ENCODE measurements around the gene SRSF1.

SRSF1 gene, protein sequence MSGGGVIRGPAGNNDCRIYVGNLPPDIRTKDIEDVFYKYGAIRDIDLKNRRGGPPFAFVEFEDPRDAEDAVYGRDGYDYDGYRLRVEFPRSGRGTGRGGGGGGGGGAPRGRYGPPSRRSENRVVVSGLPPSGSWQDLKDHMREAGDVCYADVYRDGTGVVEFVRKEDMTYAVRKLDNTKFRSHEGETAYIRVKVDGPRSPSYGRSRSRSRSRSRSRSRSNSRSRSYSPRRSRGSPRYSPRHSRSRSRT

DNA sequence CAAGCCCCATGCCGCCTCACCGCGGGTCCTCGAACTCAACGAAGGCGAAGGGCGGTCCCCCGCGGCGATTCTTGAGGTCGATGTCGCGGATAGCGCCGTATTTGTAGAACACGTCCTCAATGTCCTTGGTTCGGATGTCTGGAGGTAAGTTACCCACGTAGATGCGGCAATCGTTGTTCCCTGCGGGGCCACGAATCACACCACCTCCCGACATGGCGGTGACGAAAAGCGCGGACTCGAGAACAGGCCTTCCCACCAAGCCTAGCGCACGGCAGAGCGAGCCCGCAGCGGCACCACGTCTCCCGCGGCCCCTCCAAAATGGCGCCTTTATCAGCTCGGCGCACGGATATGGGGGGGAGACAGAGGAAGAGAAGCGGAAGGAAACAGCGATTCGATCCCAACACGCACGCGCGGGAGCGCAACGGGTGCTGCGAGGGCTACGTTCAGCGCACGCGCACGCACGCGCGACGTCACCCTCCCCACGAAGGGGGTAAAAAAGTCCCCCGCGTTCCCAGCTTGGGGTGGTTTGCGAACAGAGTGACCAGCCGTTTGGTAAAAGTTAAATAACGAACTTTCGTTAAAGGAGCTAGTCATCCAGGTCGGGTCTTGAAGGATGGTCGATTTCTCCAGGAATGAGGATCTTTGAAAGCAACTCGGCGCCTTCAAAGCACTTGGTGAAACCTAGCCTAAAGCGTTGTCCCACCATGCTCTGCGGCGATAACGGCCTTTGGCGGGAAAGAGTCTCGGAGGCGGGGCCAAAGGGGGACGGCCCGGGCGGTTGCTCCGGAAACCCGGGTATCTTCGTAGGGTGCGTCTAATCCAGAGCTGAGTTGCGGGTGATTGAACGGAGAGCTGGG lies at the start of gene SRSF1:
TSS of gene SRSF1 (minus strand) at position 323 of the 857 bp plus-strand sequence. CDS start at position 214, 109 bp downstream.
- TF ChIP-seq, protein P1, sequence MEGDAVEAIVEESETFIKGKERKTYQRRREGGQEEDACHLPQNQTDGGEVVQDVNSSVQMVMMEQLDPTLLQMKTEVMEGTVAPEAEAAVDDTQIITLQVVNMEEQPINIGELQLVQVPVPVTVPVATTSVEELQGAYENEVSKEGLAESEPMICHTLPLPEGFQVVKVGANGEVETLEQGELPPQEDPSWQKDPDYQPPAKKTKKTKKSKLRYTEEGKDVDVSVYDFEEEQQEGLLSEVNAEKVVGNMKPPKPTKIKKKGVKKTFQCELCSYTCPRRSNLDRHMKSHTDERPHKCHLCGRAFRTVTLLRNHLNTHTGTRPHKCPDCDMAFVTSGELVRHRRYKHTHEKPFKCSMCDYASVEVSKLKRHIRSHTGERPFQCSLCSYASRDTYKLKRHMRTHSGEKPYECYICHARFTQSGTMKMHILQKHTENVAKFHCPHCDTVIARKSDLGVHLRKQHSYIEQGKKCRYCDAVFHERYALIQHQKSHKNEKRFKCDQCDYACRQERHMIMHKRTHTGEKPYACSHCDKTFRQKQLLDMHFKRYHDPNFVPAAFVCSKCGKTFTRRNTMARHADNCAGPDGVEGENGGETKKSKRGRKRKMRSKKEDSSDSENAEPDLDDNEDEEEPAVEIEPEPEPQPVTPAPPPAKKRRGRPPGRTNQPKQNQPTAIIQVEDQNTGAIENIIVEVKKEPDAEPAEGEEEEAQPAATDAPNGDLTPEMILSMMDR (conservative IDR thresholded peaks at IDR 0.05) = no peak
- H3K27ac ChIP-seq = peak within 1 kb of the TSS; percentile 99

GRCh38 chr17:58056476-58056875 lies 49.4 kb upstream of the SRSF1 start:
- H3K27ac ChIP-seq = no peak overlapping the region
- TF ChIP-seq, protein P1 (conservative IDR thresholded peaks at IDR 0.05) = no peak

DNA sequence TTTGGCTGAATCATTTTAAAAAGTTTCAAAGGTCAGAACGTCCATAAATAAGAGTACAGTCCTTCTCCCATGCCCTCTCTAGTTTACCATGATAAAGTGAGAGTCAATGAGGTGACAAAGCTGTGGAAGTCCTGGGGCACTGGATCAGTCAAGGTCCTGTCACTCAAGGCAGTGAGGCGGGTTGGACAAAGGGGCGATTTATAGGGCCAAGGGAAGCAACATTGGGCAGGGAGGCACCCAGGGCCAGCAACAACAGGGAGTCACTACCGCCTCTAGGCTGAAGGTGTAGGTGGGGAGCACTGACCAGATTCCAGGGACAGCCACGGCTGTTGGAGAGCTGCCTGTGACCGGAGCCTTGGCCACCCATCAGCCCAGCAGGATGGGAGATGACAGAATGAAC lies 47.6 kb upstream of the SRSF1 start:
- TF ChIP-seq, protein P1 (conservative IDR thresholded peaks at IDR 0.05) = no peak
- H3K27ac ChIP-seq = no peak overlapping the region

- no peak overlapping the region for H3K27ac ChIP-seq
- TF ChIP-seq, protein P1 (conservative IDR thresholded peaks at IDR 0.05) = no peak
Measured at GRCh38 chr17:58052945-58053715, 46.1 kb upstream of the SRSF1 start.

GRCh38 chr17:58052407-58052806 lies 45.4 kb upstream of the SRSF1 start:
- TF ChIP-seq, protein P1 (conservative IDR thresholded peaks at IDR 0.05) = no peak
- no peak overlapping the region for H3K27ac ChIP-seq

GRCh38 chr17:58051468-58051867 lies 44.4 kb upstream of the SRSF1 start:
- TF ChIP-seq, protein P1 (conservative IDR thresholded peaks at IDR 0.05) = no peak

GRCh38 chr17:58050966-58051365 lies 43.9 kb upstream of the SRSF1 start:
- TF ChIP-seq, protein P1 (conservative IDR thresholded peaks at IDR 0.05) = no peak

More at GRCh38 chr17:58051468-58051867, 44.4 kb upstream of the SRSF1 start:
- H3K27ac ChIP-seq = no peak overlapping the region

More at GRCh38 chr17:58050966-58051365, 43.9 kb upstream of the SRSF1 start:
- no peak overlapping the region for H3K27ac ChIP-seq
